ENCODE data around the gene PITX3. TPM values are rescaled to one million over a fixed set of nuclear protein-coding genes. Genes with fewer than 3 reads are reported as not detected.

PITX3 gene
- polyA plus RNA-seq, 1 donor from 2014 or later, result not detected

DNA sequence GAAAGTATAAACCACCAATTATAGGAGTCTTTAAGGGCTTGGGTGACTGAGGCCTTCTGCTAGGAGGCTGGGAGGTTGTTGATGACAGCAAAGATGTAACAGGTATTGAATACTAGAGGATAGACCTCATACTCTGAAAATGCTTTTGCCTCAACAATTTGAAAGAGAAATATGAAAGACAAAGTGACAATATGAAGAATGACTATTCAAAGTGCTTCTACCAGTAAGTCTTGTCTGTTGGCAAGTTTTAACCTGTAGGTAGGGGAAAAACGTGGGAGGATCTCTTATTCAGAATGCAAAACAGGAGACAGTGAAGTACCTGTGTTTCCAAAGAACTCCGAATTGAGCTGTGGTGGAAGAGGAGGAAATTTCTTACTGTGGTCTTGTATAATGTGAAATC lies 42.2 kb upstream of the PITX3 start (continued):
- no peak for TF ChIP-seq TAF1 (IDR thresholded peaks at IDR 0.05; ENCODE audit: low read depth)

DNA sequence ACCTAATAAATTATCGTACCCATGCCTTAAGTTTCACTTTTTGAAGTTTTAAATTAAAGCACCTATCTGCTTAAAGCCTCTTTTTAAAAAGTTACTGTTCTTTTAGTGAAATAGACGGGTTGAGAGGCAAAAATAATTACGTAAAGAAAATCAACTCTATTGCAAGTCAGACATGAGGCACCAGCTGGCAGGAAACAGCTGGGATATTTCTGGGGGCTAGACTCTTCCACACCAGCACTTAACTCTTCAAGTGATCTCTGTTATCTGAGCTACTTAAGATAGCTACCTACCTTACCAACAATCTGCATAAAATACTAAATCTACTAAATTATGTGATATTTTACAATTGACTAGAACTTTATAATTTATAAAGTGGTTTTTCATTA lies 39.8 kb upstream of the PITX3 start:
- Histone ChIP-seq H3K9me2 (ENCODE audit: insufficient read depth, low read length) (no peaks in the 10 kb centered on the region), H3K9me3 (ENCODE audit: low read length) (no peaks in the 10 kb centered on the region), H3K79me2 (replicated peaks; ENCODE audit: insufficient read depth, low read length) (peaks cover 13% of the 10 kb centered on the region), H3K27me3 (ENCODE audit: insufficient read depth, low read depth, low read length) (no peaks in the 10 kb centered on the region), H2AFZ (ENCODE audit: low read depth, low read length) (no peak overlapping the region), H3K27ac (ENCODE audit: low read length) (no peak overlapping the region), H3K4me3 (ENCODE audit: low read length) (no peak overlapping the region), H4K20me1 (ENCODE audit: insufficient read depth) (no peaks in the 10 kb centered on the region), H3K9ac (ENCODE audit: low read length) (no peak overlapping the region), H3K4me2 (ENCODE audit: low read length) (no peak overlapping the region), H3F3A (ENCODE audit: insufficient read depth, low read length, poor library complexity, severe bottlenecking) (no peaks in the 10 kb centered on the region), H3K36me3 (ENCODE audit: insufficient read depth, low read length) (no peaks in the 10 kb centered on the region)
- TF ChIP-seq, protein P1, sequence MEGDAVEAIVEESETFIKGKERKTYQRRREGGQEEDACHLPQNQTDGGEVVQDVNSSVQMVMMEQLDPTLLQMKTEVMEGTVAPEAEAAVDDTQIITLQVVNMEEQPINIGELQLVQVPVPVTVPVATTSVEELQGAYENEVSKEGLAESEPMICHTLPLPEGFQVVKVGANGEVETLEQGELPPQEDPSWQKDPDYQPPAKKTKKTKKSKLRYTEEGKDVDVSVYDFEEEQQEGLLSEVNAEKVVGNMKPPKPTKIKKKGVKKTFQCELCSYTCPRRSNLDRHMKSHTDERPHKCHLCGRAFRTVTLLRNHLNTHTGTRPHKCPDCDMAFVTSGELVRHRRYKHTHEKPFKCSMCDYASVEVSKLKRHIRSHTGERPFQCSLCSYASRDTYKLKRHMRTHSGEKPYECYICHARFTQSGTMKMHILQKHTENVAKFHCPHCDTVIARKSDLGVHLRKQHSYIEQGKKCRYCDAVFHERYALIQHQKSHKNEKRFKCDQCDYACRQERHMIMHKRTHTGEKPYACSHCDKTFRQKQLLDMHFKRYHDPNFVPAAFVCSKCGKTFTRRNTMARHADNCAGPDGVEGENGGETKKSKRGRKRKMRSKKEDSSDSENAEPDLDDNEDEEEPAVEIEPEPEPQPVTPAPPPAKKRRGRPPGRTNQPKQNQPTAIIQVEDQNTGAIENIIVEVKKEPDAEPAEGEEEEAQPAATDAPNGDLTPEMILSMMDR (IDR thresholded peaks at IDR 0.05; ENCODE audit: poor library complexity, severe bottlenecking), result no peak
- TF ChIP-seq EP300 (conservative IDR thresholded peaks at IDR 0.05; ENCODE audit: poor library complexity, severe bottlenecking) (no peak), POLR2AphosphoS5 (IDR thresholded peaks at IDR 0.05) (no peak), TAF1 (IDR thresholded peaks at IDR 0.05; ENCODE audit: low read depth) (no peak), MXI1 (conservative IDR thresholded peaks at IDR 0.05; ENCODE audit: poor library complexity, severe bottlenecking) (no peak)
- TF ChIP-seq, protein P2, sequence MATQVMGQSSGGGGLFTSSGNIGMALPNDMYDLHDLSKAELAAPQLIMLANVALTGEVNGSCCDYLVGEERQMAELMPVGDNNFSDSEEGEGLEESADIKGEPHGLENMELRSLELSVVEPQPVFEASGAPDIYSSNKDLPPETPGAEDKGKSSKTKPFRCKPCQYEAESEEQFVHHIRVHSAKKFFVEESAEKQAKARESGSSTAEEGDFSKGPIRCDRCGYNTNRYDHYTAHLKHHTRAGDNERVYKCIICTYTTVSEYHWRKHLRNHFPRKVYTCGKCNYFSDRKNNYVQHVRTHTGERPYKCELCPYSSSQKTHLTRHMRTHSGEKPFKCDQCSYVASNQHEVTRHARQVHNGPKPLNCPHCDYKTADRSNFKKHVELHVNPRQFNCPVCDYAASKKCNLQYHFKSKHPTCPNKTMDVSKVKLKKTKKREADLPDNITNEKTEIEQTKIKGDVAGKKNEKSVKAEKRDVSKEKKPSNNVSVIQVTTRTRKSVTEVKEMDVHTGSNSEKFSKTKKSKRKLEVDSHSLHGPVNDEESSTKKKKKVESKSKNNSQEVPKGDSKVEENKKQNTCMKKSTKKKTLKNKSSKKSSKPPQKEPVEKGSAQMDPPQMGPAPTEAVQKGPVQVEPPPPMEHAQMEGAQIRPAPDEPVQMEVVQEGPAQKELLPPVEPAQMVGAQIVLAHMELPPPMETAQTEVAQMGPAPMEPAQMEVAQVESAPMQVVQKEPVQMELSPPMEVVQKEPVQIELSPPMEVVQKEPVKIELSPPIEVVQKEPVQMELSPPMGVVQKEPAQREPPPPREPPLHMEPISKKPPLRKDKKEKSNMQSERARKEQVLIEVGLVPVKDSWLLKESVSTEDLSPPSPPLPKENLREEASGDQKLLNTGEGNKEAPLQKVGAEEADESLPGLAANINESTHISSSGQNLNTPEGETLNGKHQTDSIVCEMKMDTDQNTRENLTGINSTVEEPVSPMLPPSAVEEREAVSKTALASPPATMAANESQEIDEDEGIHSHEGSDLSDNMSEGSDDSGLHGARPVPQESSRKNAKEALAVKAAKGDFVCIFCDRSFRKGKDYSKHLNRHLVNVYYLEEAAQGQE (IDR thresholded peaks at IDR 0.05; ENCODE audit: borderline replicate concordance), result no peak

DNA sequence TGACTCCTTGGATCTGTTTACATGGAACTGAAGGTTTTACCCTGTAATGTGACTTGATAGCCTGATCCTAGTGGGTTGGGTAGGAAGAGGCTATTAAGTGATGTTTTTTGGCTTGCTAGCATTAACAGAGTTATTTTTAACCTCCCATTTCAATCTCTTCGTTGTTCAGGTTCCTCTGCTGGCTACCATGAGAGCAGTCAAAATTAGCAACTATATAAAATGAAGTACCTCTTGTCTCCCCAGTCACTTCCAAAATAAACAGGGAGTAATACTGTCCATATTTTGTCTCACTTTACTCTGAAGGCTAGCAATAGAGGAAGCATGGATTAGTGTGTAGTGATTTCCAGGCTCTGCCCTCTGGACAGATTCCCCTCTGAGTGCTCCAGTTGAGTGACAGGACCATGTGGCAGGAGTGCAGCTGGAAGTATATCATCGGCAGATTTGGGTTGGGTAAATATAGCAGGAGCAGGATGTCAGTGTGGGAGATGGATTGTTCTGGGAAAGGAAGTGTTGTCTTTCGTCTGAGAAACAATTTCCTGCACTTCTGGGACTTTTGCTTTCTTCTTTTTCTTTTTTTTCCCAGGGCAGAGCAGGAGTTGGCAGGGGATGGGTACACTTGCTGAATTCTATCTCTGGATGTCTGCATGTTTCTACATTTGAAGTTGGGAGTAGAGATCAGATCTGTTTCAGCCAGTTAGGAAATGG lies 39.2 kb upstream of the PITX3 start:
- no peak overlapping the region for H3K9ac ChIP-seq (ENCODE audit: low read length)

More for the DNA sequence above, 39.2 kb upstream of the PITX3 start:
- Histone ChIP-seq H3K36me3 (ENCODE audit: insufficient read depth, low read length) (no peaks in the 10 kb centered on the region), H2AFZ (ENCODE audit: low read depth, low read length) (no peak overlapping the region), H3K4me3 (ENCODE audit: low read length) (no peak overlapping the region), H3K27ac (ENCODE audit: low read length) (no peak overlapping the region), H4K20me1 (ENCODE audit: insufficient read depth) (no peaks in the 10 kb centered on the region), H3F3A (ENCODE audit: insufficient read depth, low read length, poor library complexity, severe bottlenecking) (no peaks in the 10 kb centered on the region), H3K27me3 (ENCODE audit: insufficient read depth, low read depth, low read length) (no peaks in the 10 kb centered on the region), H3K4me2 (ENCODE audit: low read length) (no peak overlapping the region), H3K9me3 (ENCODE audit: low read length) (no peaks in the 10 kb centered on the region), H3K9me2 (ENCODE audit: insufficient read depth, low read length) (no peaks in the 10 kb centered on the region), H3K79me2 (replicated peaks; ENCODE audit: insufficient read depth, low read length) (peaks cover 13% of the 10 kb centered on the region)
- TF ChIP-seq SMC3 (conservative IDR thresholded peaks at IDR 0.05; ENCODE audit: poor library complexity) (no peak), MXI1 (conservative IDR thresholded peaks at IDR 0.05; ENCODE audit: poor library complexity, severe bottlenecking) (no peak), EP300 (conservative IDR thresholded peaks at IDR 0.05; ENCODE audit: poor library complexity, severe bottlenecking) (no peak), EZH2 (IDR thresholded peaks at IDR 0.05; ENCODE audit: borderline replicate concordance, insufficient read depth, low read length, poor library complexity, severe bottlenecking) (no peak), POLR2AphosphoS5 (IDR thresholded peaks at IDR 0.05) (no peak), TAF1 (IDR thresholded peaks at IDR 0.05; ENCODE audit: low read depth) (no peak), RAD21 (conservative IDR thresholded peaks at IDR 0.05) (no peak)
- TF ChIP-seq, protein P2 (IDR thresholded peaks at IDR 0.05; ENCODE audit: borderline replicate concordance), result no peak
- TF ChIP-seq, protein P1 (IDR thresholded peaks at IDR 0.05; ENCODE audit: poor library complexity, severe bottlenecking), result no peak
